ENCODE results near the gene TGIF2. TPM values are rescaled to one million over a fixed set of nuclear protein-coding genes. Genes with fewer than 3 reads are reported as not detected.
A peak's percentile ranks its signal among the peaks of the same experiment; 100 is the strongest.

The TGIF2 gene
- total and polyA plus RNA-seq, 2 of the 13 experiments (the other 11 are each of a cell fraction or from before 2014, with no cell fraction given): 41.3 to 53.9 TPM

DNA sequence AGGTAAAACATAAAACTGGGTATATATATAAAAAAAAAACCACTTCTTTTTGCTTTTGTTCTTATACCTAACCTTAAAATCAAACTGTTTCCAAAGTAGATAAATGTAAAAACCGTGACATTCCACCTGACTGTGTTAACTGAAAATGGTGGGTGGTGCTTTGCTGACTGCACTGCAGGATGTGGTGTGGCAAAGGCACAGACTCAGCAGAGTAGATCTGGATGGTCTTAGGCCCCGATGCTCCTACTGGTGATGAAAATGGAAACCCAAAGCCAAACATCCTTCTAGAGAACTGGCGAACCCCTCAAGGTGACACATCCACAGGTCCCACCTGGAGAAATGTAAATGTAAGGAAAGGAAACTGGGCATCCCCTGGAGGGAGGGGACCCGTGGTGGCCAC lies 8.9 kb downstream of the TGIF2 start:
- Histone ChIP-seq H4K20me1 (ENCODE audit: insufficient read depth, low read length) (peaks cover 11% of the 10 kb centered on the region), H3K4me3 (replicated peaks in 1 of 3; ENCODE audit: insufficient read depth in 1 of 3, low read depth in 2 of 3, low read length in 3 of 3) (no peak overlapping the region), H3K9ac (ENCODE audit: insufficient read depth, low read depth, low read length) (no peak overlapping the region), H3K79me2 (ENCODE audit: insufficient read depth, low read length) (peaks cover 22% of the 10 kb centered on the region), H3K9me3 (ENCODE audit: low read length) (no peaks in the 10 kb centered on the region), H3K36me3 (replicated peaks in 1 of 2; ENCODE audit: control insufficient read depth in 1 of 2, insufficient read depth in 2 of 2, low read length in 2 of 2) (peaks cover 42 to 61% of the 10 kb centered on the region in 2 experiments), H3K4me2 (ENCODE audit: low read depth, low read length) (no peak overlapping the region), H2AFZ (ENCODE audit: low read length) (no peak overlapping the region), H3K4me1 (ENCODE audit: insufficient read depth, low read length) (peaks cover 17% of the 10 kb centered on the region), H3K27ac (ENCODE audit: extremely low read length, insufficient read depth, low read length) (no peak overlapping the region), H3K27me3 (ENCODE audit: control insufficient read depth in 1 of 2, insufficient read depth in 2 of 2, low read length in 2 of 2) (no peaks in the 10 kb centered on the region)
- BruUV-seq (replicated peaks): TSS peak; percentile 38
- WGBS (ENCODE audit: low lambda C conversion rate): 98% methylated on average over 4 of the region's 4 CpGs
- TF ChIP-seq ARHGAP35 (CRISPR knock-in tag; IDR thresholded peaks at IDR 0.05; ENCODE audit: borderline replicate concordance) (no peak), TGIF2 (CRISPR knock-in tag; IDR thresholded peaks at IDR 0.05) (no peak), ZNF382 (CRISPR knock-in tag; IDR thresholded peaks at IDR 0.05; ENCODE audit: borderline replicate concordance) (no peak), NR3C1 (CRISPR knock-in tag; IDR thresholded peaks at IDR 0.05) (no peak), HINFP (CRISPR knock-in tag; IDR thresholded peaks at IDR 0.05; ENCODE audit: low read depth) (no peak), RBFOX2 (IDR thresholded peaks at IDR 0.05; ENCODE audit: low read depth, low read length) (0 out of 2 replicates have a peak, but pooled peaks have one; percentile 29), ZNF337 (CRISPR knock-in tag; IDR thresholded peaks at IDR 0.05; ENCODE audit: borderline replicate concordance, low read depth) (no peak), ZFYVE20 (CRISPR knock-in tag; IDR thresholded peaks at IDR 0.05; ENCODE audit: borderline replicate concordance, low read depth) (no peak), FOXO1 (CRISPR knock-in tag; IDR thresholded peaks at IDR 0.05) (no peak), ZMYM4 (CRISPR knock-in tag; IDR thresholded peaks at IDR 0.05) (no peak), MED13 (CRISPR knock-in tag; IDR thresholded peaks at IDR 0.05) (no peak), ZBTB3 (CRISPR knock-in tag; IDR thresholded peaks at IDR 0.05; ENCODE audit: borderline replicate concordance, low read depth) (no peak), ZNF414 (CRISPR knock-in tag; IDR thresholded peaks at IDR 0.05) (no peak), ZNF296 (CRISPR knock-in tag; conservative IDR thresholded peaks at IDR 0.05) (0 out of 2 replicates have a peak, but pooled peaks have one; percentile 19), SUZ12 (IDR thresholded peaks at IDR 0.05; ENCODE audit: low read depth, low read length) (no peak), HNF4G (IDR thresholded peaks at IDR 0.05; ENCODE audit: borderline replicate concordance, low read depth, low read length) (no peak), HNF4G (CRISPR knock-in tag; IDR thresholded peaks at IDR 0.05; ENCODE audit: borderline replicate concordance, low read depth) (no peak), U2AF1 (optimal IDR thresholded peaks at IDR 0.05; ENCODE audit: low read depth, low read length) (no peak)
- ChIA-PET CTCF (ENCODE audit: low intra/inter-chr PET ratio, low total read pairs) (no interaction called here), POLR2A (interaction anchor here (4.9 kb wide), 1 partner anchor 8 kb away, joined by 28 read pairs; the partner anchor contains the start of gene TGIF2)
- ATAC-seq: no peak
- intact Hi-C loops (cut with micrococcal nuclease; ENCODE audit: unreplicated experiment): no loop called here
- in situ Hi-C loops (cut with HindIII; ENCODE audit: extremely low pct_ligation_motif_present, low pct_unique_long_range_greater_than_20kb): no loop called here
- FAIRE-seq: no peak
- DNase-seq (ENCODE audit: low spot score): no peak
